Glutamatergic neuron (in vitro differentiated cells): ENCODE results near the gene NRXN3. TPM values are rescaled to one million over a fixed set of nuclear protein-coding genes. Genes with fewer than 3 reads are reported as not detected.

Experiments
- DNase-seq: peaks from one replicate; pipeline ENCODE4 v3.0.0; 2022
- H3K27ac Mint-ChIP-seq: one replicate; pipeline ENCODE4 v1.8.0; 2020; ENCODE audit warnings: mild to moderate bottlenecking, mixed read lengths, inconsistent platforms; ENCODE audit not compliant: unreplicated experiment
- H3K27me3 Mint-ChIP-seq: one replicate; pipeline ENCODE4 v1.8.0; 2020; ENCODE audit warnings: mild to moderate bottlenecking, moderate library complexity, mixed read lengths, inconsistent platforms; ENCODE audit not compliant: unreplicated experiment
- H3K36me3 Mint-ChIP-seq: one replicate; pipeline ENCODE4 v1.8.0; 2020; ENCODE audit warnings: mild to moderate bottlenecking, mixed read lengths, inconsistent platforms; ENCODE audit not compliant: unreplicated experiment
- H3K4me1 Mint-ChIP-seq: one replicate; pipeline ENCODE4 v1.8.0; 2020; ENCODE audit warnings: mild to moderate bottlenecking, low read depth, mixed read lengths, inconsistent platforms; ENCODE audit not compliant: unreplicated experiment
- H3K4me3 Mint-ChIP-seq: one replicate; pipeline ENCODE4 v1.8.0; 2020; ENCODE audit warnings: mild to moderate bottlenecking, mixed read lengths, inconsistent platforms; ENCODE audit not compliant: unreplicated experiment
- H3K9me3 Mint-ChIP-seq: one replicate; pipeline ENCODE4 v1.8.0; 2020; ENCODE audit warnings: mild to moderate bottlenecking, moderate library complexity, mixed read lengths, inconsistent platforms; ENCODE audit not compliant: unreplicated experiment
- CTCF ChIP-seq: fragments of 200-600 bp; sonication (generic); IDR thresholded peaks from one replicate; pipeline ENCODE4 v1.5.0; 2021; ENCODE audit not compliant: partially characterized antibody, unreplicated experiment
- total RNA-seq: library from RNA; stranded (reverse); fragmentation: NEBNext Ultra II Directional; extraction: Animal tissue kit (Norgen Biotek cat#: 25700); gene quantifications from one replicate; pipeline ENCODE4 v1.2.1, GENCODE V29; 2021; ENCODE audit not compliant: unreplicated experiment

Gene NRXN3
- total RNA-seq, 1 donor from 2014 or later = 1.2 TPM

- Mint-ChIP-seq H3K36me3 (no peaks in the 10 kb centered on the region), H3K4me3 (no peak overlapping the region), H3K27ac (no peak overlapping the region), H3K27me3 (no peaks in the 10 kb centered on the region), H3K9me3 (no peaks in the 10 kb centered on the region), H3K4me1 (no peaks in the 10 kb centered on the region)
- TF ChIP-seq CTCF = no peak
- no peak for DNase-seq
Measured at GRCh38 chr14:79375356-79375755, 1205.2 kb downstream of the NRXN3 start.

GRCh38 chr14:79376557-79376956 lies 1206.4 kb downstream of the NRXN3 start:
- Mint-ChIP-seq H3K27ac (no peak overlapping the region), H3K36me3 (no peaks in the 10 kb centered on the region), H3K9me3 (no peaks in the 10 kb centered on the region), H3K4me3 (no peak overlapping the region), H3K4me1 (no peaks in the 10 kb centered on the region), H3K27me3 (no peaks in the 10 kb centered on the region)
- DNase-seq = no peak
- no peak for TF ChIP-seq CTCF

- Mint-ChIP-seq H3K36me3 (no peaks in the 10 kb centered on the region), H3K9me3 (no peaks in the 10 kb centered on the region), H3K4me3 (no peak overlapping the region), H3K27ac (no peak overlapping the region), H3K27me3 (no peaks in the 10 kb centered on the region), H3K4me1 (no peaks in the 10 kb centered on the region)
- DNase-seq = no peak
- TF ChIP-seq CTCF = no peak
Measured at GRCh38 chr14:79378020-79378419, 1207.8 kb downstream of the NRXN3 start.

GRCh38 chr14:79379266-79379665 lies 1209.1 kb downstream of the NRXN3 start:
- no peaks in the 10 kb centered on the region for H3K9me3 Mint-ChIP-seq
- no peak for DNase-seq
- H3K27ac Mint-ChIP-seq = no peak overlapping the region
- H3K4me1 Mint-ChIP-seq = no peaks in the 10 kb centered on the region
- H3K27me3 Mint-ChIP-seq = no peaks in the 10 kb centered on the region
- TF ChIP-seq CTCF = no peak
- no peak overlapping the region for H3K4me3 Mint-ChIP-seq
- no peaks in the 10 kb centered on the region for H3K36me3 Mint-ChIP-seq

GRCh38 chr14:79383031-79383430 lies 1212.9 kb downstream of the NRXN3 start:
- Mint-ChIP-seq H3K27me3 (no peaks in the 10 kb centered on the region), H3K4me1 (no peaks in the 10 kb centered on the region), H3K4me3 (no peak overlapping the region), H3K9me3 (no peaks in the 10 kb centered on the region), H3K27ac (no peak overlapping the region), H3K36me3 (peaks cover 2% of the 10 kb centered on the region)
- TF ChIP-seq CTCF = no peak
- no peak for DNase-seq
